Erythroblast (primary cell): ENCODE measurements around the gene RCAN2.

Source experiments
- GATA1 ChIP-seq: IDR thresholded peaks from 2 replicates; pipeline ENCODE4 v1.6.1; 2011; ENCODE audit warnings: low read depth, mild to moderate bottlenecking, control low read depth, low read length, moderate library complexity
- POLR2A ChIP-seq: IDR thresholded peaks from 2 replicates; pipeline ENCODE4 v1.6.1; 2011; ENCODE audit warnings: mild to moderate bottlenecking, low read length

DNA sequence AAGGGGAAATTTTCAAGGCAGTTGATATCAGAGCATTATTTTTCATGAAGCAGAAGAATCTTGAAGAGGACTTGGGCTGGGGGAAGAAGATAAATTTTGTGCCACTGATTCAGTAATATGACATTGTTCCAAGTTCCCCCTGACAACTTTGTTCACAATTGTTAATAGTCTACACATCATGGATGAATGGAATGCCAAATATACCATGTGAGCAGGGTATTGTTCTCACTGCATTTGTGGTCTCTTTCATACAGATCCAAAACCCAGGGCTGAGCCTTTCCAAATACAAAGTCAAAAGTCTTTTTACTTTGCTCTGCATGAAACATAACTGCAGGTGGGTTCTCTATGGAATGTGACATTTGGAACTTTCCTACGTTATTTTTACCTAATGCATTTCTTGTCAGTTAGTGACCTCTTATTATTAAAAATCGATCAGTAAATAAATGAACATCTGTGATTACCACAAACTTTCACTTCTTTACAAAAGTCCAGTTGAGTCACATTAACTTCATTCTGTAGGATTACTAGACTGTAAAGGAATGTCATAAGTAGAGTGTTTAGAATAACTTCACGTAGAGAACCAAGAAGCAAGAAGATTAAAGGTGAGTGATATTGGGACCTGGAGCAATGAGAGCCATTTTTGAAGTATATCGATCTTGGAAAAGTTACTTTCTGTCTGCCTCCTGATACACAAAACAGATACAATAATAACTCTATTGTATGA lies 100.9 kb downstream of the RCAN2 start:
- TF ChIP-seq POLR2A (no peak), GATA1 (no peak)
